DND-41 (cell line): Measurements from ENCODE around the gene COG5.
"Not testable (repeated sequence)": the region's sequence is repeated elsewhere in the genome, so short reads cannot be mapped to it uniquely, and the experiment has no call there.

Experiments
- EZH2 ChIP-seq: IDR thresholded peaks from 3 replicates; pipeline ENCODE4 v1.6.1; 2012; ENCODE audit warnings: borderline replicate concordance, low read depth, mild to moderate bottlenecking, moderate library complexity, low read length, inconsistent platforms; ENCODE audit not compliant: severe bottlenecking
- TF ChIP-seq, protein P1 (sequence below): IDR thresholded peaks from 2 replicates; pipeline ENCODE4 v1.5.1; 2012; ENCODE audit warnings: borderline replicate concordance, low read length, moderate library complexity, mild to moderate bottlenecking; ENCODE audit not compliant: poor library complexity, severe bottlenecking; ENCODE audit errors: extremely low read depth

DNA sequence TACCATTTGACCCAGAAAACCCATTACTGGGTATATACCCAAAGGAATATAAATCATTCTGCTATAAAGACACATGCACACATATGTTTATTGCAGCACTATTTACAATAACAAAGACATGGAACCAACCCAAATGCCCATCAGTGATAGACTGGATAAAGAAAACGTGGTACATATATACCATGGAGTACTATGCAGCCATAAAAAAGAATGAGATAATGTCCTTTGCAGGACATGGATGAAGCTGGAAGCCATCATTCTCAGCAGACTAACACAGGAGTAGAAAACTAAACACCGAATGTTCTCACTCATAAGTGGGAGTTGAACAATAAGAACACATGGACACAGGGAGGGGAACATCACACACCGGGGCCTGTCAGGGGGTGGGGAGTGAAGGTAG, 408.0 kb downstream of the COG5 start:
- TF ChIP-seq, protein P1, sequence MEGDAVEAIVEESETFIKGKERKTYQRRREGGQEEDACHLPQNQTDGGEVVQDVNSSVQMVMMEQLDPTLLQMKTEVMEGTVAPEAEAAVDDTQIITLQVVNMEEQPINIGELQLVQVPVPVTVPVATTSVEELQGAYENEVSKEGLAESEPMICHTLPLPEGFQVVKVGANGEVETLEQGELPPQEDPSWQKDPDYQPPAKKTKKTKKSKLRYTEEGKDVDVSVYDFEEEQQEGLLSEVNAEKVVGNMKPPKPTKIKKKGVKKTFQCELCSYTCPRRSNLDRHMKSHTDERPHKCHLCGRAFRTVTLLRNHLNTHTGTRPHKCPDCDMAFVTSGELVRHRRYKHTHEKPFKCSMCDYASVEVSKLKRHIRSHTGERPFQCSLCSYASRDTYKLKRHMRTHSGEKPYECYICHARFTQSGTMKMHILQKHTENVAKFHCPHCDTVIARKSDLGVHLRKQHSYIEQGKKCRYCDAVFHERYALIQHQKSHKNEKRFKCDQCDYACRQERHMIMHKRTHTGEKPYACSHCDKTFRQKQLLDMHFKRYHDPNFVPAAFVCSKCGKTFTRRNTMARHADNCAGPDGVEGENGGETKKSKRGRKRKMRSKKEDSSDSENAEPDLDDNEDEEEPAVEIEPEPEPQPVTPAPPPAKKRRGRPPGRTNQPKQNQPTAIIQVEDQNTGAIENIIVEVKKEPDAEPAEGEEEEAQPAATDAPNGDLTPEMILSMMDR = not testable (repeated sequence)
- TF ChIP-seq EZH2 = not testable (repeated sequence)
